Measurements from ENCODE around the gene CD8B. TPM values are rescaled to one million over a fixed set of nuclear protein-coding genes. Genes with fewer than 3 reads are reported as not detected.

The CD8B gene
- total and polyA plus RNA-seq, 7 donors, result 0.71 to 11.6 (median 1.2) TPM; not detected in 2

GRCh38 chr2:86825036-86825692 is 36.5 kb downstream of the CD8B start:
- H3K27me3 ChIP-seq, result no peaks in the 10 kb centered on the region
- TF ChIP-seq CTCF (IDR thresholded peaks at IDR 0.05) (no peak), POLR2A (IDR thresholded peaks at IDR 0.05) (no peak), EP300 (IDR thresholded peaks at IDR 0.05) (no peak), POLR2AphosphoS5 (IDR thresholded peaks at IDR 0.05) (no peak)
- H3K4me1 ChIP-seq, result no peaks in the 10 kb centered on the region
- intact Hi-C loops (cut with DNase I), result no loop called here
- H3K27ac ChIP-seq, result no peak overlapping the region
- no peak overlapping the region for H3K4me3 ChIP-seq
- DNase-seq, result no peak
- 81 to 92% methylated on average over 11 of the region's 11 CpGs for WGBS, 2 donors
- H3K9me3 ChIP-seq, result peaks cover 0 to 4% (median 0%) of the 10 kb centered on the region in 4 donors
- H3K36me3 ChIP-seq, result no peaks in the 10 kb centered on the region

- no peak for DNase-seq
- intact Hi-C loops (cut with DNase I), result no loop called here
- Histone ChIP-seq H3K27me3 (no peaks in the 10 kb centered on the region), H3K36me3 (no peaks in the 10 kb centered on the region), H3K27ac (no peak overlapping the region), H3K9me3 (peaks cover 0 to 4% (median 0%) of the 10 kb centered on the region in 4 donors), H3K4me1 (no peaks in the 10 kb centered on the region), H3K4me3 (no peak overlapping the region)
- 75 to 93% methylated on average over 3 of the region's 3 CpGs for WGBS, 2 donors
- TF ChIP-seq EP300 (IDR thresholded peaks at IDR 0.05) (no peak), POLR2AphosphoS5 (IDR thresholded peaks at IDR 0.05) (no peak), CTCF (IDR thresholded peaks at IDR 0.05) (no peak), POLR2A (IDR thresholded peaks at IDR 0.05) (no peak)
Measured at GRCh38 chr2:86822668-86823345, 38.9 kb downstream of the CD8B start.

GRCh38 chr2:86821842-86822241 is 39.8 kb downstream of the CD8B start:
- Histone ChIP-seq H3K4me1 (no peaks in the 10 kb centered on the region), H3K4me3 (no peak overlapping the region), H3K36me3 (no peaks in the 10 kb centered on the region), H3K9me3 (peaks cover 0 to 4% (median 0%) of the 10 kb centered on the region in 4 donors), H3K27me3 (no peaks in the 10 kb centered on the region), H3K27ac (no peak overlapping the region)
- DNase-seq, result no peak
- WGBS, 2 donors, result 91 to 93% methylated on average over 6 of the region's 6 CpGs
- intact Hi-C loops (cut with DNase I), result no loop called here
- TF ChIP-seq POLR2AphosphoS5 (IDR thresholded peaks at IDR 0.05) (no peak), EP300 (IDR thresholded peaks at IDR 0.05) (no peak), CTCF (IDR thresholded peaks at IDR 0.05) (no peak)

GRCh38 chr2:86821306-86821705 is 40.4 kb downstream of the CD8B start:
- peaks cover 0 to 4% (median 0%) of the 10 kb centered on the region in 4 donors for H3K9me3 ChIP-seq
- DNase-seq, result no peak
- no peaks in the 10 kb centered on the region for H3K36me3 ChIP-seq
- no peak overlapping the region for H3K27ac ChIP-seq
- no peak for TF ChIP-seq POLR2AphosphoS5 (IDR thresholded peaks at IDR 0.05)
- no peak for TF ChIP-seq CTCF (IDR thresholded peaks at IDR 0.05)
- no peak for TF ChIP-seq POLR2A (IDR thresholded peaks at IDR 0.05)
- TF ChIP-seq EP300 (IDR thresholded peaks at IDR 0.05), result no peak
- intact Hi-C loops (cut with DNase I), result no loop called here
- H3K4me3 ChIP-seq, result no peak overlapping the region
- H3K27me3 ChIP-seq, result no peaks in the 10 kb centered on the region
- H3K4me1 ChIP-seq, result no peaks in the 10 kb centered on the region
- WGBS, 2 donors, result 92% methylated on average over 13 of the region's 13 CpGs

All from sigmoid colon (tissue), 7 donors.